ENCODE data around the gene PLEKHM3.

Gene PLEKHM3

GRCh38 chr2:207995887-207996286 lies 29.4 kb downstream of the PLEKHM3 start:
- H3K27ac ChIP-seq (ENCODE audit: extremely low read depth, low read depth, low read length): no peak overlapping the region
- TF ChIP-seq ZNF548 (tag by site-specific recombination; IDR thresholded peaks at IDR 0.05): no peak
- TF ChIP-seq ZNF211 (tag by site-specific recombination; IDR thresholded peaks at IDR 0.05; ENCODE audit: low read depth): no peak
- no peak for TF ChIP-seq ZNF518A (tag by site-specific recombination; conservative IDR thresholded peaks at IDR 0.05; ENCODE audit: low read depth)
- TF ChIP-seq ZNF37A (tag by site-specific recombination; IDR thresholded peaks at IDR 0.05): no peak
- peak; percentile 68 for TF ChIP-seq PRDM1 (tag by site-specific recombination; IDR thresholded peaks at IDR 0.05)
- TF ChIP-seq ZBTB44 (tag by site-specific recombination; IDR thresholded peaks at IDR 0.05): no peak
- no peak for TF ChIP-seq ZNF394 (tag by site-specific recombination; IDR thresholded peaks at IDR 0.05; ENCODE audit: borderline replicate concordance)
- no peak for TF ChIP-seq ZNF248 (tag by site-specific recombination; IDR thresholded peaks at IDR 0.05)
- no peak for TF ChIP-seq ZBTB21 (tag by site-specific recombination; IDR thresholded peaks at IDR 0.05)
- peaks cover 0 to 11% of the 10 kb centered on the region in 2 experiments; a peak in 1 of 3 replicates for H3K36me3 ChIP-seq (ENCODE audit: control insufficient read depth in 2 of 2, insufficient read depth in 1 of 2, low read length in 2 of 2)
- no peak overlapping the region for H3K4me3 ChIP-seq (ENCODE audit: low read depth, low read length)
- no peaks in the 10 kb centered on the region for H3K4me1 ChIP-seq (ENCODE audit: control insufficient read depth, insufficient read depth, low read length)
- POLR2A ChIA-PET: interaction anchor here (0.6 kb wide), 1 partner anchor 20 kb away, joined by 4 read pairs; no protein-coding TSS in a partner anchor
- H3K9me3 ChIP-seq (ENCODE audit: control insufficient read depth, insufficient read depth, low read depth, low read length): no peaks in the 10 kb centered on the region
- CTCF ChIA-PET: interaction anchor here (2.6 kb wide), 1 partner anchor 23 kb away, joined by 15 read pairs; no protein-coding TSS in a partner anchor

GRCh38 chr2:207993151-207993763 lies 32.1 kb downstream of the PLEKHM3 start:
- H3K27ac ChIP-seq (ENCODE audit: extremely low read depth, low read depth, low read length): no peak overlapping the region
- TF ChIP-seq ZNF530 (tag by site-specific recombination; IDR thresholded peaks at IDR 0.05; ENCODE audit: low read depth) (no peak), ZNF629 (tag by site-specific recombination; IDR thresholded peaks at IDR 0.05) (0 out of 2 replicates have a peak, but pooled peaks have one; percentile 26)
- TF ChIP-seq, protein P1, sequence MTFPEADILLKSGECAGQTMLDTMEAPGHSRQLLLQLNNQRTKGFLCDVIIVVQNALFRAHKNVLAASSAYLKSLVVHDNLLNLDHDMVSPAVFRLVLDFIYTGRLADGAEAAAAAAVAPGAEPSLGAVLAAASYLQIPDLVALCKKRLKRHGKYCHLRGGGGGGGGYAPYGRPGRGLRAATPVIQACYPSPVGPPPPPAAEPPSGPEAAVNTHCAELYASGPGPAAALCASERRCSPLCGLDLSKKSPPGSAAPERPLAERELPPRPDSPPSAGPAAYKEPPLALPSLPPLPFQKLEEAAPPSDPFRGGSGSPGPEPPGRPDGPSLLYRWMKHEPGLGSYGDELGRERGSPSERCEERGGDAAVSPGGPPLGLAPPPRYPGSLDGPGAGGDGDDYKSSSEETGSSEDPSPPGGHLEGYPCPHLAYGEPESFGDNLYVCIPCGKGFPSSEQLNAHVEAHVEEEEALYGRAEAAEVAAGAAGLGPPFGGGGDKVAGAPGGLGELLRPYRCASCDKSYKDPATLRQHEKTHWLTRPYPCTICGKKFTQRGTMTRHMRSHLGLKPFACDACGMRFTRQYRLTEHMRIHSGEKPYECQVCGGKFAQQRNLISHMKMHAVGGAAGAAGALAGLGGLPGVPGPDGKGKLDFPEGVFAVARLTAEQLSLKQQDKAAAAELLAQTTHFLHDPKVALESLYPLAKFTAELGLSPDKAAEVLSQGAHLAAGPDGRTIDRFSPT (tag by site-specific recombination; IDR thresholded peaks at IDR 0.05): 0 out of 2 replicates have a peak, but pooled peaks have one; percentile 20
- H3K9me3 ChIP-seq (ENCODE audit: control insufficient read depth, insufficient read depth, low read depth, low read length): no peaks in the 10 kb centered on the region
- no peaks in the 10 kb centered on the region for H3K4me1 ChIP-seq (ENCODE audit: control insufficient read depth, insufficient read depth, low read length)
- no peaks in the 10 kb centered on the region for H3K36me3 ChIP-seq (ENCODE audit: control insufficient read depth in 2 of 2, insufficient read depth in 1 of 2, low read length in 2 of 2)
- no peak overlapping the region for H3K4me3 ChIP-seq (ENCODE audit: low read depth, low read length)
- ChIA-PET POLR2A (no interaction called here), CTCF (no interaction called here)

DNA sequence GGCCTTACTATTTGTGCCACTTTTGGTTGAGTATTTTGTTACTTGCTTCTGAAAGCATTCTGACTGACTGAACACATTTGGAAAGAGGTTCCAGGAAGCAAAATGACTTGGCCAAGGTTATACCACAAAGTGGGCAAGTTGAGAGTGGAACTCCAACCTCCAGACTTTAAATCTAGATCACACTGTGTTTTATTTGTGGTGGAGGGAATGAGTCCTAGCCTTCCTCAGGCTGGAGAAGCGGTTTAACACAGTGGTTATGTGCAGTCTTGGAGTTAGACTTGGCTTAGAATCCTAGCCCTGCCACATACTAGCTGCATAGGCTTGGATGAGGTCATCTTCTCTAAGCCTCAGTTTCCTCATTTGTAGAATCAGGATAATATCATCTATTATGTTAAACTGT lies 33.4 kb downstream of the PLEKHM3 start:
- Histone ChIP-seq H3K4me1 (ENCODE audit: control insufficient read depth, insufficient read depth, low read length) (no peaks in the 10 kb centered on the region), H3K9me3 (ENCODE audit: control insufficient read depth, insufficient read depth, low read depth, low read length) (no peaks in the 10 kb centered on the region), H3K27ac (ENCODE audit: extremely low read depth, low read depth, low read length) (no peak overlapping the region), H3K36me3 (ENCODE audit: control insufficient read depth in 2 of 2, insufficient read depth in 1 of 2, low read length in 2 of 2) (no peaks in the 10 kb centered on the region), H3K4me3 (ENCODE audit: low read depth, low read length) (no peak overlapping the region)
- CTCF ChIA-PET: no interaction called here
- POLR2A ChIA-PET: no interaction called here
- TF ChIP-seq ZNF132 (tag by site-specific recombination; IDR thresholded peaks at IDR 0.05; ENCODE audit: borderline replicate concordance) (no peak), YY1 (tag by site-specific recombination; IDR thresholded peaks at IDR 0.05) (no peak), ZNF433 (tag by site-specific recombination; IDR thresholded peaks at IDR 0.05; ENCODE audit: low read depth) (no peak)
- TF ChIP-seq, protein P2, sequence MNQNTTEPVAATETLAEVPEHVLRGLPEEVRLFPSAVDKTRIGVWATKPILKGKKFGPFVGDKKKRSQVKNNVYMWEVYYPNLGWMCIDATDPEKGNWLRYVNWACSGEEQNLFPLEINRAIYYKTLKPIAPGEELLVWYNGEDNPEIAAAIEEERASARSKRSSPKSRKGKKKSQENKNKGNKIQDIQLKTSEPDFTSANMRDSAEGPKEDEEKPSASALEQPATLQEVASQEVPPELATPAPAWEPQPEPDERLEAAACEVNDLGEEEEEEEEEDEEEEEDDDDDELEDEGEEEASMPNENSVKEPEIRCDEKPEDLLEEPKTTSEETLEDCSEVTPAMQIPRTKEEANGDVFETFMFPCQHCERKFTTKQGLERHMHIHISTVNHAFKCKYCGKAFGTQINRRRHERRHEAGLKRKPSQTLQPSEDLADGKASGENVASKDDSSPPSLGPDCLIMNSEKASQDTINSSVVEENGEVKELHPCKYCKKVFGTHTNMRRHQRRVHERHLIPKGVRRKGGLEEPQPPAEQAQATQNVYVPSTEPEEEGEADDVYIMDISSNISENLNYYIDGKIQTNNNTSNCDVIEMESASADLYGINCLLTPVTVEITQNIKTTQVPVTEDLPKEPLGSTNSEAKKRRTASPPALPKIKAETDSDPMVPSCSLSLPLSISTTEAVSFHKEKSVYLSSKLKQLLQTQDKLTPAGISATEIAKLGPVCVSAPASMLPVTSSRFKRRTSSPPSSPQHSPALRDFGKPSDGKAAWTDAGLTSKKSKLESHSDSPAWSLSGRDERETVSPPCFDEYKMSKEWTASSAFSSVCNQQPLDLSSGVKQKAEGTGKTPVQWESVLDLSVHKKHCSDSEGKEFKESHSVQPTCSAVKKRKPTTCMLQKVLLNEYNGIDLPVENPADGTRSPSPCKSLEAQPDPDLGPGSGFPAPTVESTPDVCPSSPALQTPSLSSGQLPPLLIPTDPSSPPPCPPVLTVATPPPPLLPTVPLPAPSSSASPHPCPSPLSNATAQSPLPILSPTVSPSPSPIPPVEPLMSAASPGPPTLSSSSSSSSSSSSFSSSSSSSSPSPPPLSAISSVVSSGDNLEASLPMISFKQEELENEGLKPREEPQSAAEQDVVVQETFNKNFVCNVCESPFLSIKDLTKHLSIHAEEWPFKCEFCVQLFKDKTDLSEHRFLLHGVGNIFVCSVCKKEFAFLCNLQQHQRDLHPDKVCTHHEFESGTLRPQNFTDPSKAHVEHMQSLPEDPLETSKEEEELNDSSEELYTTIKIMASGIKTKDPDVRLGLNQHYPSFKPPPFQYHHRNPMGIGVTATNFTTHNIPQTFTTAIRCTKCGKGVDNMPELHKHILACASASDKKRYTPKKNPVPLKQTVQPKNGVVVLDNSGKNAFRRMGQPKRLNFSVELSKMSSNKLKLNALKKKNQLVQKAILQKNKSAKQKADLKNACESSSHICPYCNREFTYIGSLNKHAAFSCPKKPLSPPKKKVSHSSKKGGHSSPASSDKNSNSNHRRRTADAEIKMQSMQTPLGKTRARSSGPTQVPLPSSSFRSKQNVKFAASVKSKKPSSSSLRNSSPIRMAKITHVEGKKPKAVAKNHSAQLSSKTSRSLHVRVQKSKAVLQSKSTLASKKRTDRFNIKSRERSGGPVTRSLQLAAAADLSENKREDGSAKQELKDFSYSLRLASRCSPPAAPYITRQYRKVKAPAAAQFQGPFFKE (tag by site-specific recombination; IDR thresholded peaks at IDR 0.05; ENCODE audit: borderline replicate concordance): no peak
